GM12873 (cell line): ENCODE results near the gene STAC.

Experiments
- TF ChIP-seq, protein P1 (sequence below): IDR thresholded peaks from 2 replicates; pipeline ENCODE4 v1.5.1; 2012; ENCODE audit warnings: low read depth, mild to moderate bottlenecking, moderate library complexity, low read length, control low read depth; ENCODE audit not compliant: insufficient read depth; ENCODE audit errors: missing control alignments

The STAC gene

DNA sequence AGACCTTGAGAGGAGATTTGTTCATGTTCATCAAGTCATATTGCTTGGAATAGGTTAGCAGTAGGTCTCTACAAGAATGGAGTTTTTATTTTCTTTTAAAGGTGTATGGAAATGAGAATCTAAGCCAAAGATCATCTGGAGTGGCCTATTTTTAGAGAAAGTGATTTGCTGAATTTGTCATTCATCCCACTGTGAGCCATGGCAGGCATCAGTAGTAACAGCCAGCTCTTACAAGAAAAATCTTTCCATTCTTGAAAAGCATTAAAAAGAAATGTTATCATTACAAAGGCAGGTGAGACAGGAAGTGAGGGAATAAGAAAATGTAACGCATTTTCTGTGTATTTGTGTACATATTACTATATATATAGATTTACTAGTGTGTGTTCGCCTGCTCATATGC is 29.6 kb downstream of the STAC start:
- TF ChIP-seq, protein P1, sequence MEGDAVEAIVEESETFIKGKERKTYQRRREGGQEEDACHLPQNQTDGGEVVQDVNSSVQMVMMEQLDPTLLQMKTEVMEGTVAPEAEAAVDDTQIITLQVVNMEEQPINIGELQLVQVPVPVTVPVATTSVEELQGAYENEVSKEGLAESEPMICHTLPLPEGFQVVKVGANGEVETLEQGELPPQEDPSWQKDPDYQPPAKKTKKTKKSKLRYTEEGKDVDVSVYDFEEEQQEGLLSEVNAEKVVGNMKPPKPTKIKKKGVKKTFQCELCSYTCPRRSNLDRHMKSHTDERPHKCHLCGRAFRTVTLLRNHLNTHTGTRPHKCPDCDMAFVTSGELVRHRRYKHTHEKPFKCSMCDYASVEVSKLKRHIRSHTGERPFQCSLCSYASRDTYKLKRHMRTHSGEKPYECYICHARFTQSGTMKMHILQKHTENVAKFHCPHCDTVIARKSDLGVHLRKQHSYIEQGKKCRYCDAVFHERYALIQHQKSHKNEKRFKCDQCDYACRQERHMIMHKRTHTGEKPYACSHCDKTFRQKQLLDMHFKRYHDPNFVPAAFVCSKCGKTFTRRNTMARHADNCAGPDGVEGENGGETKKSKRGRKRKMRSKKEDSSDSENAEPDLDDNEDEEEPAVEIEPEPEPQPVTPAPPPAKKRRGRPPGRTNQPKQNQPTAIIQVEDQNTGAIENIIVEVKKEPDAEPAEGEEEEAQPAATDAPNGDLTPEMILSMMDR = no peak

DNA sequence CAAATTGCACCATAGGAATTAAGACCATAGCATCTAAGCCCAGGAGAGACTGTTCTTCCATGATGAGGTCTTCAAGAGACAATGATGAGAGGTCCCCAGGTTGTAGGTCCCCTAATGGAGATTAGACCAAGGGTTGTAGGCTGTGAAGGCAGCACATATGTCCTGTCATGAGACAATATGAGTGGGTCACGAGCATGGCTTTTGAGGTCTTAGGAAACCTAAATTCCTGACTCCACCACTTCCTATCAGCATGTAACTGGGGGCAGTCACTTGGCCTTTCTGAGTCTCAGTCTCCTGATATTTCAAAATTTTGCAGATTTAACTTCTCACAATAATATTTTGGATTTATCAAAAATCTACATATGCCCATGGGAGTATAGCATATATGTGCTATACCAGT is 31.3 kb downstream of the STAC start:
- TF ChIP-seq, protein P1 = no peak

DNA sequence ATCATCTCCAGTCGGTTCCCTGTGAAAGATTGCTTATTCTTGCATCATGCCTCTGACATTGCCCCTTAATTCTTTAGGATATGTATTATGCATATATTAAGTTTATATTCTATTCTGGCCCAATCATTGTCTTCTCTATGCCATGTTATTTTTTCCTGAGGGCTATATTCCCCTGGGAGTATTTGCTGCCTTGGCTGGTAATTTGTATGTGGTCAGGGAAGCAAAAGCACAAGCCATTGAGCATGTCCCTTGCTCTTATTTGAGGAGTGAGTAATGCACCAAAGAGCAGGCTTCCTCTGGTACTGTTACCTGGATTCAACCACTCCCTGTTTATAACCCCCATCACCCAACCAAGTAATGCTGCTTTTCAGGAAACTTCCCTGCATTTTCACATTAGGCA is 36.3 kb downstream of the STAC start:
- TF ChIP-seq, protein P1 = no peak

DNA sequence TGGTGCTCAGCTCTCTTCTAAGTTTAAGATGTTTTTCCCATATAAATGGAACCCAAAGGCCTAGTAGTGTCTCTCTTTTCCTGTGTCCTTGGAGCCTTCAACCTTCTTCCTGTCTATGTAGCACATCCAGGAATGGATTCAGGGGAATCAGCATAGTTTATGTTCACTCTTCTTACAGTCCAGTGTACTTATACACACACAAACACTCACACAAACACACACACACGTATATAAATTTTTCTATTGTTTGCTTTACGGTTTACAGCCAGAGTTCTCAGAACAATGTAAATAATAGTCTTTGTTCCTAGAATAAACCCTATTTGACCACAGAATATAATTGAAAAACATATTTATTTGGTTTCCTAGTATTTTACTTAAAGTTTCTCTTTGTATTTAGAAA is 36.9 kb downstream of the STAC start:
- TF ChIP-seq, protein P1 = no peak

DNA sequence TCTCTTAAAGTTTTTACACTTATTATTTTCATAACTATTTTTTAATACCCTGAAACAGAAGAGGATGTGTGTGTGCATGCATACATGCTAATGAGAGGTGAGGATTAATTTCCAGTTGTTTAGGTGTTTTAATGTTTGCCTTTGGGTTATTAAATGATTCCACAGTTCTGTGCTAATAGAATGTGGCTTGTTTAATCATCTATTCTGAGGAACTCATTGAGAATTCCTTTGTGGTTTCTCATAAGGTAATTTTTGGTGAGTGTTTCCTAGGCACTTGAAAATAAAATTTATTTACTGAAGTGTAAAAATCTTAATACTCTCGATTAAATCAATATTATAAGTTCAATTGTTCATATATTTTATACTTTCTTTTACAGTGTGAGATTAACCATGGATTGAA is 38.0 kb downstream of the STAC start:
- TF ChIP-seq, protein P1 = no peak

DNA sequence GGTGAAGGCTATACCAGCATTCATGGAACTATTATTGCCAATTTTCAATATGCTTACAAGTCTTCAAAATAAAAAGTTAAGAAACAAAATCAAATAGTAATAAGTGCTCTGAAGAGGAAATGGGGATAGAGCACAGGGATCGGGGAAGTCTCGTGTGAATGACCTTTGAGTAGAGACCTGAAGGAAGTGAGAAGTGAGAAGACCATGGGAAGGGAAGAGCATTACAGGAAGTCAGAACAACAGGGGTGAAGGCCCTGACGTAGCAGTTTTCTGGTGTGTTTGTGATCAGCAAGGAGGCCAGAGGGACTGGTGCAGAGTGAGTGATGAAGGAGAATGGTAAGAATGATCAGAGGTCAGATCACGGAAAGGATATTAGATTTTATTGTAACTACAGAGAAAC is 48.1 kb downstream of the STAC start:
- TF ChIP-seq, protein P1 = no peak

DNA sequence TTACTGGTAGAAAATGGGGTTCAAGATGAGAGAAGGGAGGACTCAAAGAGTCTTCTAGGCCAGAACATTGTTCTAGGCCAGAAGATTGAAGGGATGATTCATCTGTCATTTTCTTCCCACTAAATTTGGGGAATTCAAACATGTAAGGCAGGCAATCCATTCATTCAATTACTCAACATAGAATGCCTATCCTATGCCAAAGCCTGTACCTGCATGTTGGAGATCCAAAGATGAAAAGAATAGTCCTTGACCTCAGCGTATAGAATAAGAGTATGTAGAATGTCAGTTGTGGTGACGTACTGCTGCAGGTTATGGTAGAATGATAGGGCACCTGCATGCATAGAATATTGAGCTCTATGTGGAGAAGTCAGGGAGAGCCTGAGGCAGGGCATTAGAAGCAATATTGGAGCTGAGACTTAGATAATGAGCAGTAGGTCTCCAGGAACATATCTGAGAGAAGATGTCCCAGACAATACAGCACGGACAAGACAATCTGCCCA is 49.7 kb downstream of the STAC start:
- TF ChIP-seq, protein P1 = no peak
